OCI-LY3 (cell line): ENCODE measurements around the gene MAP3K15.

Experiments
- EZH2phosphoT487 ChIP-seq: fragments of 200-600 bp; shearing (Covaris generic); IDR thresholded peaks from 2 replicates; pipeline ENCODE4 v1.6.1; 2018; ENCODE audit warnings: antibody characterized with exemption, mixed run types, low read depth
- TF ChIP-seq, protein P1 (sequence below): fragments of 200-600, 300-600 bp; sonication (generic); IDR thresholded peaks from 2 replicates; pipeline ENCODE4 v1.5.1; 2014; ENCODE audit warnings: antibody characterized with exemption, low read length, low read depth

DNA sequence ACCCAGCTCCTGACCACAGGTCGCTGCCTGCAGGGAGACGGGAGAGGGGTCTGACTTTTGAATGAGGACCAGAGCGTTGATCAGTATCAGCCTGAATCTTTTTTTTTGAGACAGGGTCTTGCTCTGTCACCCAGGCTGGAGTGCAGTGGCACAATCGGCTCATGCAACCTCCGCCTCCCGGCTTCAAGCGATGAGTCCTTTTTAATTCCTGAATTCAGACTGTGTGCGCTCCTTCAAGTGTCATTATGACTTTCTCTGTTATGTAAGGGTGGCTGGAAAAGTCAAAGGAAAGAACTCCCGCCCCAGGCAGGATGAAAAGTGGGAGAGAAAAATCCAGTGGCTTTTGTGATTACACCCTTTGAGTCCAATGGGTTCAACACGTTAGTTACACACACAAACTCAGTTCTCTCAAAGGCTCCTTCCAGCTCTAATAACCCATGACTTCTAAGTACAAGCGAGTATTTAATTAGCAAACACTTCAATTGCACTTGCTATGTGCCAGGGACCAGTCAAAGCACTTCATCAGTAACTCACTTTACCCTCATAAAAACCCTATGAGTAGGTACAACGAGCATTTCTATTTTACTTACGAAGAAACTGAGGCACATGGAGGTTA is 127.1 kb downstream of the MAP3K15 start:
- TF ChIP-seq, protein P1, sequence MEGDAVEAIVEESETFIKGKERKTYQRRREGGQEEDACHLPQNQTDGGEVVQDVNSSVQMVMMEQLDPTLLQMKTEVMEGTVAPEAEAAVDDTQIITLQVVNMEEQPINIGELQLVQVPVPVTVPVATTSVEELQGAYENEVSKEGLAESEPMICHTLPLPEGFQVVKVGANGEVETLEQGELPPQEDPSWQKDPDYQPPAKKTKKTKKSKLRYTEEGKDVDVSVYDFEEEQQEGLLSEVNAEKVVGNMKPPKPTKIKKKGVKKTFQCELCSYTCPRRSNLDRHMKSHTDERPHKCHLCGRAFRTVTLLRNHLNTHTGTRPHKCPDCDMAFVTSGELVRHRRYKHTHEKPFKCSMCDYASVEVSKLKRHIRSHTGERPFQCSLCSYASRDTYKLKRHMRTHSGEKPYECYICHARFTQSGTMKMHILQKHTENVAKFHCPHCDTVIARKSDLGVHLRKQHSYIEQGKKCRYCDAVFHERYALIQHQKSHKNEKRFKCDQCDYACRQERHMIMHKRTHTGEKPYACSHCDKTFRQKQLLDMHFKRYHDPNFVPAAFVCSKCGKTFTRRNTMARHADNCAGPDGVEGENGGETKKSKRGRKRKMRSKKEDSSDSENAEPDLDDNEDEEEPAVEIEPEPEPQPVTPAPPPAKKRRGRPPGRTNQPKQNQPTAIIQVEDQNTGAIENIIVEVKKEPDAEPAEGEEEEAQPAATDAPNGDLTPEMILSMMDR: no peak
- no peak for TF ChIP-seq EZH2phosphoT487
